Large intestine (tissue), 3 donors: ENCODE measurements around the gene RGS11. TPM values are rescaled to one million over a fixed set of nuclear protein-coding genes. Genes with fewer than 3 reads are reported as not detected.
"Not testable (repeated sequence)": the region's sequence is repeated elsewhere in the genome, so short reads cannot be mapped to it uniquely, and the experiment has no call there.

ENCODE experiments used
- DNase-seq, 2 donors: peaks; one replicate each; pipeline versions ENCODE4 v3.0.0 to v3.0.0-alpha.2; 2013
- H3K27ac ChIP-seq: one replicate; pipeline ENCODE4 v1.5.1; 2013; ENCODE audit warnings: low read length
- H3K27me3 ChIP-seq: 2 replicates; pipeline ENCODE4 v1.6.1; 2013; ENCODE audit warnings: low read length; ENCODE audit not compliant: control insufficient read depth, insufficient read depth
- H3K36me3 ChIP-seq: 2 replicates; pipeline ENCODE4 v1.6.1; 2013; ENCODE audit warnings: low read length; ENCODE audit not compliant: control insufficient read depth, insufficient read depth
- H3K4me1 ChIP-seq: one replicate; pipeline ENCODE4 v1.6.1; 2013; ENCODE audit warnings: low read length; ENCODE audit not compliant: control insufficient read depth, insufficient read depth
- H3K4me3 ChIP-seq: one replicate; pipeline ENCODE4 v1.5.1; 2013; ENCODE audit warnings: low read length
- H3K9me3 ChIP-seq: one replicate; pipeline ENCODE4 v1.6.1; 2013; ENCODE audit warnings: mild to moderate bottlenecking, low read depth, low read length, moderate library complexity; ENCODE audit not compliant: control insufficient read depth
- WGBS: methylation state at CpG from one replicate; pipeline ENCODE4 v1.1.5; 2013; ENCODE audit warnings: low lambda C conversion rate; ENCODE audit not compliant: insufficient coverage; 5-methylcytosine and 5-hydroxymethylcytosine counted together
- polyA plus RNA-seq: library from polyadenylated mRNA; unstranded; fragments of 120-200 nt; gene quantifications from one replicate; pipeline ENCODE4 v1.2.1, GENCODE V29; 2013

RGS11 gene
- polyA plus RNA-seq, 1 donor, result 6.6 TPM

- Histone ChIP-seq H3K27ac (no peak overlapping the region), H3K4me3 (no peak overlapping the region), H3K36me3 (peaks cover 62% of the 10 kb centered on the region), H3K9me3 (no peaks in the 10 kb centered on the region), H3K27me3 (no peaks in the 10 kb centered on the region), H3K4me1 (no peaks in the 10 kb centered on the region)
- DNase-seq, result no peak
- no CpG with 5 or more reads among the region's 29 CpGs for WGBS
These were observed 13.5 kb downstream of the RGS11 start for GRCh38 chr16:262121-262745.

GRCh38 chr16:261031-261691 is 14.6 kb downstream of the RGS11 start:
- Histone ChIP-seq H3K27me3 (no peaks in the 10 kb centered on the region), H3K36me3 (peaks cover 62% of the 10 kb centered on the region), H3K4me1 (no peaks in the 10 kb centered on the region), H3K9me3 (no peaks in the 10 kb centered on the region), H3K27ac (no peak overlapping the region), H3K4me3 (no peak overlapping the region)
- no peak for DNase-seq
- no CpG with 5 or more reads among the region's 28 CpGs for WGBS

- H3K9me3 ChIP-seq, result no peaks in the 10 kb centered on the region
- H3K36me3 ChIP-seq, result peaks cover 65% of the 10 kb centered on the region
- DNase-seq, result no peak
- no peaks in the 10 kb centered on the region for H3K4me1 ChIP-seq
- no peak overlapping the region for H3K27ac ChIP-seq
- H3K27me3 ChIP-seq, result no peaks in the 10 kb centered on the region
- no CpG with 5 or more reads among the region's 19 CpGs for WGBS
- no peak overlapping the region for H3K4me3 ChIP-seq
These were observed 15.4 kb downstream of the RGS11 start for GRCh38 chr16:260326-260725.

- Histone ChIP-seq H3K27ac (no peak overlapping the region), H3K27me3 (no peaks in the 10 kb centered on the region), H3K9me3 (no peaks in the 10 kb centered on the region), H3K4me1 (no peaks in the 10 kb centered on the region), H3K36me3 (peaks cover 65% of the 10 kb centered on the region), H3K4me3 (no peak overlapping the region)
- DNase-seq, result no peak
- WGBS, result no CpG with 5 or more reads among the region's 13 CpGs
These were observed 15.9 kb downstream of the RGS11 start for GRCh38 chr16:259814-260253.

- no CpG with 5 or more reads among the region's 10 CpGs for WGBS
- Histone ChIP-seq H3K4me1 (no peaks in the 10 kb centered on the region), H3K27ac (no peak overlapping the region), H3K4me3 (no peak overlapping the region), H3K9me3 (peaks cover 3% of the 10 kb centered on the region), H3K27me3 (no peaks in the 10 kb centered on the region), H3K36me3 (peaks cover 65% of the 10 kb centered on the region)
- DNase-seq, result no peak
These were observed 16.5 kb downstream of the RGS11 start for GRCh38 chr16:259226-259625.

- not testable (repeated sequence) for H3K4me3 ChIP-seq, H3K27ac ChIP-seq, H3K9me3 ChIP-seq, H3K4me1 ChIP-seq, DNase-seq, H3K27me3 ChIP-seq
- no CpG with 5 or more reads among the region's 13 CpGs for WGBS
- H3K36me3 ChIP-seq, result peaks cover 60% of the 10 kb centered on the region
These were observed 17.7 kb downstream of the RGS11 start for GRCh38 chr16:258091-258490.

- no peak overlapping the region for H3K4me3 ChIP-seq
- H3K4me1 ChIP-seq, result peaks cover 7% of the 10 kb centered on the region
- peaks cover 35% of the 10 kb centered on the region for H3K36me3 ChIP-seq
- H3K9me3 ChIP-seq, result peaks cover 3% of the 10 kb centered on the region
- DNase-seq, result no peak
- no peaks in the 10 kb centered on the region for H3K27me3 ChIP-seq
- H3K27ac ChIP-seq, result no peak overlapping the region
- 100% methylated on average over 1 of the region's 6 CpGs for WGBS
These were observed 20.6 kb downstream of the RGS11 start for GRCh38 chr16:255183-255582.

GRCh38 chr16:254461-254860 is 21.3 kb downstream of the RGS11 start:
- H3K4me1 ChIP-seq, result peaks cover 8% of the 10 kb centered on the region
- peaks cover 3% of the 10 kb centered on the region for H3K9me3 ChIP-seq
- no peak overlapping the region for H3K4me3 ChIP-seq
- H3K27ac ChIP-seq, result no peak overlapping the region
- H3K36me3 ChIP-seq, result peaks cover 32% of the 10 kb centered on the region
- no peak for DNase-seq
- H3K27me3 ChIP-seq, result no peaks in the 10 kb centered on the region
- 100% methylated on average over 2 of the region's 25 CpGs for WGBS

- WGBS, result no CpG with 5 or more reads among the region's 6 CpGs
- Histone ChIP-seq H3K9me3 (peaks cover 3% of the 10 kb centered on the region), H3K27ac (no peak overlapping the region), H3K27me3 (no peaks in the 10 kb centered on the region), H3K4me3 (no peak overlapping the region), H3K4me1 (peaks cover 8% of the 10 kb centered on the region), H3K36me3 (peaks cover 29% of the 10 kb centered on the region)
- DNase-seq, result peak in 1 of 2 donors; percentile 27
These were observed 21.9 kb downstream of the RGS11 start for GRCh38 chr16:253833-254232.

GRCh38 chr16:252366-253337 is 23.1 kb downstream of the RGS11 start:
- no peaks in the 10 kb centered on the region for H3K27me3 ChIP-seq
- peaks cover 3% of the 10 kb centered on the region for H3K9me3 ChIP-seq
- WGBS, result 21% methylated on average over 9 of the region's 30 CpGs
- H3K27ac ChIP-seq, result peak overlapping the region; percentile 54
- H3K4me1 ChIP-seq, result peaks cover 8% of the 10 kb centered on the region
- H3K4me3 ChIP-seq, result no peak overlapping the region
- peak; percentile 73 to 88 for DNase-seq
- peaks cover 33% of the 10 kb centered on the region for H3K36me3 ChIP-seq
